Ascending aorta (tissue), 2 donors: Measurements from ENCODE around the gene ZNF275. TPM values are rescaled to one million over a fixed set of nuclear protein-coding genes. Genes with fewer than 3 reads are reported as not detected.
A peak's percentile ranks its signal among the peaks of the same experiment; 100 is the strongest.

Experiments used
- DNase-seq, 2 donors: peaks; one replicate each; pipeline ENCODE4 v3.0.0-alpha.2; 2019; ENCODE audit warnings: low spot score in 2 of 2
- H3K27ac ChIP-seq, 2 donors: fragments of 200-600 bp; sonication (generic); one replicate each; pipeline ENCODE4 v1.5.1; 2016 to 2017; ENCODE audit warnings: mild to moderate bottlenecking in 1 of 2
- H3K27me3 ChIP-seq: fragments of 200-600 bp; sonication (generic); one replicate; pipeline ENCODE4 v1.5.1; 2017
- H3K36me3 ChIP-seq, 2 donors: fragments of 200-600 bp; sonication (generic); one replicate each; pipeline ENCODE4 v1.5.1; 2016
- H3K4me1 ChIP-seq, 2 donors: fragments of 200-600 bp; sonication (generic); one replicate each; pipeline ENCODE4 v1.5.1; 2016 to 2017; ENCODE audit warnings: mild to moderate bottlenecking in 1 of 2
- H3K4me3 ChIP-seq, 2 donors: fragments of 200-600 bp; sonication (generic); one replicate each; pipeline ENCODE4 v1.5.1; 2016 to 2017; ENCODE audit warnings: mild to moderate bottlenecking in 1 of 2
- H3K9me3 ChIP-seq, 2 donors: fragments of 200-600 bp; sonication (generic); one replicate each; pipeline ENCODE4 v1.5.1; 2016
- intact Hi-C: fragments of 100-400 bp; cut with DNase I; formaldehyde crosslinking; loops from one replicate; pipeline ENCODE4 v1.15.1; 2023
- total RNA-seq: library from RNA; depleted of rRNA; stranded (reverse); fragments of >200 nt; gene quantifications from one replicate; pipeline ENCODE4 v1.1.0, GENCODE V29; 2016
- TF ChIP-seq, protein P1 (sequence below), 3 experiments: fragments of 200-600 bp in 2 of 3; fragments of 450-650 bp in 1 of 3; sonication (generic) in 2 of 3; IDR thresholded peaks; one replicate each; pipeline ENCODE4 v1.5.1; 2016 to 2019; ENCODE audit warnings: antibody characterized with exemption in 3 of 3, mild to moderate bottlenecking in 1 of 3, moderate library complexity in 1 of 3

ZNF275 gene
- total RNA-seq, 1 donor from 2014 or later = 2.2 TPM

DNA sequence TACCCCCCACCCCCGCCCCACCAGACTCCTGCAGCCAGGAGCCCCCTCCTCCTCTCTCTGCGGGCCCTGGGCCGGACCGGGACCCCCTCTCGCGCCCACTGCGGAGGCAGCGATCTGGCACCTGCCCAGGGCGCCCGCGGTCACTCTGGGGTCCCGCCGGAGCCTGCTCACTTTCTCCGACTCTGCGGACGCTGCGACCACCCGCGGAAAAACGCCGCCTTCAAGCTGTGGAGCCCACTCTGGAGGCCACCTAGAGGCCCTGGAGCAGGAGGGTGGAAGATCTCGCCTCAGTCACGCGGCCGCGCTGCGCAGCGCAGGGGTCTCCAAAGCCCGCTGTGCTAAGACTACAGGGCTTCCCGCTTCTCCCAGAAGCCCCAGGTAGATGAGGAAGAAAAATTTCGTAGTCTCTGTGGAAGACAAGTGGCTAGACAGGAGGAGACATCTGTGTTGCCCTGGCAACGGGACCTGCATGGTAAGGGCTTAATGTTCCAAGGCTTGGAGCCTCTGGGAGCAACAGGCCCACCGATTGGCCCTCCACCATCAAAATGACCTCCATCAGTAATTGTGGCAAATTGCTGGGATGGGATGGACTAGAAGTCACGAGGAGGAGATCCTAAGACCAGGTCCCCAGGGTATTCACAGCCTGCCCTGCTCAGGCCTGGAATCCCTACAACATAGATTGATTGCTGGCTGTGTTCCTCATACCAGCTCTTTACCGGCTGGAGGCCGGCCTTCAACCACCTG lies 12.4 kb upstream of the ZNF275 start, which contains the start of gene PNMA6F:
Gene PNMA6F, minus strand, starts transcription at position 387 of the 744 bp plus-strand sequence. CDS start 1,093 bp downstream, outside the sequence.
- no peaks in the 10 kb centered on the region for H3K36me3 ChIP-seq
- intact Hi-C loops = no loop called here
- no peak within 1 kb of the TSS for H3K4me3 ChIP-seq
- no peak within 1 kb of the TSS for H3K27ac ChIP-seq
- TF ChIP-seq, protein P1, sequence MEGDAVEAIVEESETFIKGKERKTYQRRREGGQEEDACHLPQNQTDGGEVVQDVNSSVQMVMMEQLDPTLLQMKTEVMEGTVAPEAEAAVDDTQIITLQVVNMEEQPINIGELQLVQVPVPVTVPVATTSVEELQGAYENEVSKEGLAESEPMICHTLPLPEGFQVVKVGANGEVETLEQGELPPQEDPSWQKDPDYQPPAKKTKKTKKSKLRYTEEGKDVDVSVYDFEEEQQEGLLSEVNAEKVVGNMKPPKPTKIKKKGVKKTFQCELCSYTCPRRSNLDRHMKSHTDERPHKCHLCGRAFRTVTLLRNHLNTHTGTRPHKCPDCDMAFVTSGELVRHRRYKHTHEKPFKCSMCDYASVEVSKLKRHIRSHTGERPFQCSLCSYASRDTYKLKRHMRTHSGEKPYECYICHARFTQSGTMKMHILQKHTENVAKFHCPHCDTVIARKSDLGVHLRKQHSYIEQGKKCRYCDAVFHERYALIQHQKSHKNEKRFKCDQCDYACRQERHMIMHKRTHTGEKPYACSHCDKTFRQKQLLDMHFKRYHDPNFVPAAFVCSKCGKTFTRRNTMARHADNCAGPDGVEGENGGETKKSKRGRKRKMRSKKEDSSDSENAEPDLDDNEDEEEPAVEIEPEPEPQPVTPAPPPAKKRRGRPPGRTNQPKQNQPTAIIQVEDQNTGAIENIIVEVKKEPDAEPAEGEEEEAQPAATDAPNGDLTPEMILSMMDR (IDR thresholded peaks at IDR 0.05) = no peak
- H3K4me1 ChIP-seq = no peaks in the 10 kb centered on the region
- peaks cover 0 to 4% of the 10 kb centered on the region in 2 donors for H3K9me3 ChIP-seq
- no peak for DNase-seq
- H3K27me3 ChIP-seq = no peaks in the 10 kb centered on the region

DNA sequence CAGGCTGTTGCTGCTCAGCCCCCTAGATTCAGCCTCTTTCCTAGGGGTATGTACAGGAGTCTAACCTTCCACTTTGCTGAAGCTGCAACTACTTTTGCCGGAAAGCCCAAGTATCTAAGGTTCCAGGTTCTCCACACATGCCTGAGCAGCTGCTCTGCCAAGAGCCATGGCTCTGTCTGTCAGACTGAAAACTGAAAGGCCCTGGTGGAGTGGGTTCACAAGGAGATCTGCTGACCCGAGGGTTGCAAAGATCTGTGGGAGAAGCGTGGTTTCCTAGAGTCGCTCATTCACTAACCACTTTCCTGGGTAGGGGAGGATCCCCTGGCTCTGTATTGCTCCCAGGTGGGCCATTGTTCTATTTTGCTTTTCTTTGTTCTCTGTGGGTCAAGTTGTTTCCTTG lies 6.4 kb upstream of the ZNF275 start:
- TF ChIP-seq, protein P1 (IDR thresholded peaks at IDR 0.05) = no peak
- no peak for DNase-seq
- no peaks in the 10 kb centered on the region for H3K4me1 ChIP-seq
- intact Hi-C loops = no loop called here
- H3K36me3 ChIP-seq = no peaks in the 10 kb centered on the region
- H3K27me3 ChIP-seq = no peaks in the 10 kb centered on the region
- H3K9me3 ChIP-seq = peaks cover 0 to 4% of the 10 kb centered on the region in 2 donors
- H3K27ac ChIP-seq = no peak overlapping the region
- H3K4me3 ChIP-seq = no peak overlapping the region

DNA sequence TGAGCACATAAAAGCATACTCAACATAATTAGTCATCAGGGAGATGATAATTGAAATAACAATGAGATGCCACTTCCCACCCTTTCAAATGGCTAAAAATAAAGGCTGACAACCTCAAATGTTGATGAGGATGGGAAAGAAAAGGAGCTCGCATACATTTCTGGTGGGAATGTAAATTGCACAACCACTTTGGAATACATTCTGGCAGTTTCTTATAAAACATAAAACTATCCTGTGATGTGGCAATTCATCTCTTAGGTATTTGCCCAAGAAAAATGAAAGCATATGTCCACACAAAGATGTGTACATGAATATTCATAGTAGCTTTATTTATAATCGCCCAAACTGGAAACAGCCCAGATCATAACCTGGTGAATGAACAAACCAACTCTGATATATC lies 687 bp upstream of the ZNF275 start:
- H3K36me3 ChIP-seq = no peaks in the 10 kb centered on the region
- no peaks in the 10 kb centered on the region for H3K9me3 ChIP-seq
- H3K27me3 ChIP-seq = no peaks in the 10 kb centered on the region
- TF ChIP-seq, protein P1 (IDR thresholded peaks at IDR 0.05) = no peak
- peak overlapping the region in 1 of 2 donors; percentile 40 for H3K4me3 ChIP-seq
- intact Hi-C loops = loop anchor here (5.0 to 10.0 kb wide), 2 partner anchors 132 to 1936 kb away; partner anchors contain the start of gene VMA21
- no peak overlapping the region for H3K27ac ChIP-seq
- no peak for DNase-seq
- peaks cover 0 to 5% of the 10 kb centered on the region in 2 donors for H3K4me1 ChIP-seq

DNA sequence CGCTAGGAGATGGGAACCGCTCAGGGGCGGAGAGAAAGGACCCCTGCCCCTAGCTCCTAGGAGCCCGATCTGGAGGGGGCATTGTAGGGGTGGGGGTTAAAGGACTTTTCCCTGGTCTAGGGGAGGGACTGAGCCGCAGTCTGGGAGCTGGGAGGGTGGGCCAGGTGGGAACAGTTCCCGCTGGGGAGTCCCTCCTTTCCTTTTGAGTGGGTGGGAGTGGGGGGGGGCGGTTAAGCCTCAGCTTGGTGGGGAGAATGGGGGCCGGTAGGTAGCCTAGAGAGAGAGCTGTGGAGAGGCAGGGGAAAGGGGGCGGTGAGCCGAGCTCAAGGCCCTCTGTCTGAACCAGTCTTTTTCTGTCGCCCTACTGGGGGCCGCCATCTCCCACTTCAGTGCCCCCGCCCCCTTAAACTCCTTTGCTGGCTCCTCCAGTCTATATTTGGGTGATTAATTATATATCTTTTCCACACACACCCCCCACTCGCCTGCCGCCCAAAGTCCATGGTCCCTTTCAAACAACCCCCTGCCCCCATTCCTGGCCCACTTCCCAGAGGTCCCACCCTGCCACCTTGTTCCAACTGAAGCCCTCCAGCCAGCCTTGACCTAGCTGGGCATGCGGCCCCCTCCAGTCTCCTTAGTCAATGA lies 822 bp downstream of the ZNF275 start:
- Histone ChIP-seq H3K9me3 (no peaks in the 10 kb centered on the region), H3K27ac (peak overlapping the region in 1 of 2 donors; percentile 37), H3K4me3 (peak overlapping the region; percentile 70), H3K4me1 (peaks cover 0 to 5% of the 10 kb centered on the region in 2 donors), H3K36me3 (peaks cover 0 to 3% of the 10 kb centered on the region in 2 donors), H3K27me3 (no peaks in the 10 kb centered on the region)
- TF ChIP-seq, protein P1 (IDR thresholded peaks at IDR 0.05) = no peak
- intact Hi-C loops = loop anchor here (5.0 to 10.0 kb wide), 3 partner anchors 130 to 1937 kb away; partner anchors contain the start of genes ATP2B3 and VMA21
- DNase-seq = no peak

DNA sequence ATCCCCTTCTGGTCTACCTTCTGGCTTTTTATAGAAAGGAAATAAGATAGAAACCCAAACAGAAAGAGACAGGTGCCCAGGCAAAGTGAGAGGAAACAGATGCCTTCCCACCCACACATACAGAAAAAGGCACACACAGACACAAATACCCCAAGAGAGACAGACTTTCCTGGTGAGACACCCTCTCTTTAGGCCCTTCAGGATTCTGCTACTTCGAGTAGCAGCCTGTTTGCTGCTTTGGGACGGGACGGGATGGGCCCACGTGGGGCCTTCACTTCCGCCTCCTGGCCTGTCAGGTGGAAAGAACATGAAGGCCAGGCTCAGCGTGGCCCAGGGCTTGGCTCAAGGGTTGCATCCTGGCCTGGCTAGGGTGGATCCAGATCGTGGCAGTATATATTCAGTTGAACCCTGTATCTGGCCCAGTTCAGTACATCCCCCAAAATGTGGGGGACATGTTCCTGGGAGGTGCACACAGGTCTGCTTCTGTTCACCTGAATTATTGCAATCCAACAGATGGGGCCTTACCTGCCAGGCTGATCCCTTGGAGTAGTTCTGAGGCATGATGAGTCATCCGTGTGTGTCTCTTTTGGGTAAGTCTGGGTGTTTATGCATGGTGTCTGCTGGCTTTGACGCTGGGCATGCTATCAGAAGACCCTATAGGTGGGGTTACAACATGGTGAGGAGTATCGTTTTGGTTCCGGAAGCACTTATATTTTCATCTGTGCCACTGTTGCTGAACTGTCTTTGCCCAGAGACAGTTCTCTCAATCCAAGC lies 2.4 kb downstream of the ZNF275 start:
- Histone ChIP-seq H3K36me3 (peaks cover 0 to 3% of the 10 kb centered on the region in 2 donors), H3K27ac (no peak overlapping the region), H3K9me3 (no peaks in the 10 kb centered on the region), H3K4me1 (peaks cover 0 to 5% of the 10 kb centered on the region in 2 donors), H3K4me3 (no peak overlapping the region), H3K27me3 (no peaks in the 10 kb centered on the region)
- DNase-seq = no peak
- TF ChIP-seq, protein P1 (IDR thresholded peaks at IDR 0.05) = no peak
- intact Hi-C loops = loop anchor here (5.0 to 10.0 kb wide), 2 partner anchors 128 to 181 kb away; partner anchors contain the start of gene ATP2B3
